Activated CD8-positive, alpha-beta memory T cell treated with anti-CD3 and anti-CD28 coated beads for 48 hours (primary cell): ENCODE data around the gene FKBP10.
"Not testable (repeated sequence)": the region's sequence is repeated elsewhere in the genome, so short reads cannot be mapped to it uniquely, and the experiment has no call there.

Experiments used
- DNase-seq, 3 experiments: peaks; one replicate each; pipeline ENCODE4 v3.0.0-alpha.2; 2020; ENCODE audit warnings: low read depth in 2 of 3, low spot score in 2 of 3

Gene FKBP10

DNA sequence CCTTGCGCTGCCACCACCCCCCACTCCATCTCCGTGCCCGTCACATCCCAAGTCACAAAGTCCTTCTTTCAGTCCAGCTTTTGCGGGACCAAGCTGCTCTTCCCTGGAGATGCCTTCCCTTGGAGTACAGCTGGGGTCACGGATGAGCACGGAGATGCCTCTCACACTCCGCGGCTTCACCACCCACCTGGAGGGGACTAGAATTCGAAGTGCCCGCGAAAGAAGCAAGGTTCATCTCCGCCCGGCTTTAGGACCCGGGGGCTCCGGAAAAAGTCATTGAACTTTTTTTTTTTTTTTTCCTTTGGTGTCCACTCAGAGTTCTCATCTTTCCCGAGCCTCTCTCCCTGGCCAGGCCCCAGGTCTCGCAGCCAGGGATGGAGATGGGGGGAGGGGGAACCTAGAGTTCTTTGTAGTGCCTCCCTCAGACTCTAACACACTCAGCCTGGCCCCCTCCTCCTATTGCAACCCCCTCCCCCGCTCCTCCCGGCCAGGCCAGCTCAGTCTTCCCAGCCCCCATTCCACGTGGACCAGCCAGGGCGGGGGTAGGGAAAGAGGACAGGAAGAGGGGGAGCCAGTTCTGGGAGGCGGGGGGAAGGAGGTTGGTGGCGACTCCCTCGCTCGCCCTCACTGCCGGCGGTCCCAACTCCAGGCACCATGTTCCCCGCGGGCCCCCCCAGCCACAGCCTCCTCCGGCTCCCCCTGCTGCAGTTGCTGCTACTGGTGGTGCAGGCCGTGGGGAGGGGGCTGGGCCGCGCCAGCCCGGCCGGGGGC is at the start of gene FKBP10:
Gene FKBP10, plus strand, starts transcription at position 624 of the 771 bp plus-strand sequence. Its CDS starts 31 bp downstream, at position 655.
- no peak for DNase-seq

GRCh38 chr17:41763327-41763726 is 49.5 kb upstream of the FKBP10 start:
- DNase-seq = no peak

DNA sequence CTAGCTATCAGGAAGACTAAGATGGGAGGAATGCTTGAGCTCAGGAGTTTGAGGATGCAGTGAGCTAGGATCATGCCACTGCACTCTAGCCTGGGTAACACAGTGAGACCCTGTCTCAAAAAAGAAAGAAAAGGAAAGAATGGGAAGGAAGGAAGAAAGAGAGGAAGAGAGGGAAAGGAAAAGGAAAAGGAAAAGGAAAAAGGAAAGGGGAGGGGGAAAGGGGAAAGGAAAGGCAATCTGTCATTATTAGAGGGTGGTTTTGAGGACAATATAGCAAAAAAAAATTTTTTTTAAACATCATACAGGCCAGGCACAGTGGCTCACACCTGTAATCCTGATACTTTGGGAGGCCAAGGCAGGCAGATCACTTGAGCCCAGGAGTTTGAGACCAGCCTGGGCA is 46.7 kb upstream of the FKBP10 start:
- no peak for DNase-seq

DNA sequence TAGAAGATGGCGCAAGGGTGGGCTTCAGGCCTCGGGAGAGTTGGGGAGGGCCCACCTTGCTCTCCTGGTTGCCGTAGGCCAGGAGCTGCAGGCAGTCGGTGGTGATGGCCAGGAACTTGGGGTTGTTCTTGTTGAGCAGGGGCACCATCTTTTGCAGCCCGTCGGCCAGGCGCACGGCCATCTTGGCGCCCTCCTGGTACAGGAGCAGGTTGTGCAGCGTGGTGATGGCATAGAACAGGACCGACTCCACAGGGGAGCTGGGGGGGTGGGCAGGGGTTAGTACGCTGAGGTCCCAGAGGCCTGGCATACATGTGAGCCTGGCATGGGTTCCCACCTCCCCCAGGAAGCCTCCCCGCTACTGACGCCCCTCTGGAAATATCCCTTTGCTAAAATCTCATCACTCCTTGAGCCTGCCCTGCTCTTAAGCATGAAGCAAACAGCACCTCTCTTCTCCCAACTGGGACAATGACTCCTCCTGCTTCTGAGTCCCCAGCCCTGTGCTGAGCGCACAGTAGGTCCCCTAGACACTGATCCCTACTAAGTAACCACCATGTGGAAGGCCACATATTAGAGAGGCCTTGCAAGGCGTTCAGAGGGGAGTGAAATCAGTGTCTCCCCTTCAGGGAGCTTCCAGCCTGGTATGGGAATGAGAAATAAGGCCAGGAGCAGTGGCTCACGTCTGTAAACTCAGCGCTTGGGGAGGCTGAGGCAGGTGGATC is 45.3 kb upstream of the FKBP10 start:
- no peak for DNase-seq

DNA sequence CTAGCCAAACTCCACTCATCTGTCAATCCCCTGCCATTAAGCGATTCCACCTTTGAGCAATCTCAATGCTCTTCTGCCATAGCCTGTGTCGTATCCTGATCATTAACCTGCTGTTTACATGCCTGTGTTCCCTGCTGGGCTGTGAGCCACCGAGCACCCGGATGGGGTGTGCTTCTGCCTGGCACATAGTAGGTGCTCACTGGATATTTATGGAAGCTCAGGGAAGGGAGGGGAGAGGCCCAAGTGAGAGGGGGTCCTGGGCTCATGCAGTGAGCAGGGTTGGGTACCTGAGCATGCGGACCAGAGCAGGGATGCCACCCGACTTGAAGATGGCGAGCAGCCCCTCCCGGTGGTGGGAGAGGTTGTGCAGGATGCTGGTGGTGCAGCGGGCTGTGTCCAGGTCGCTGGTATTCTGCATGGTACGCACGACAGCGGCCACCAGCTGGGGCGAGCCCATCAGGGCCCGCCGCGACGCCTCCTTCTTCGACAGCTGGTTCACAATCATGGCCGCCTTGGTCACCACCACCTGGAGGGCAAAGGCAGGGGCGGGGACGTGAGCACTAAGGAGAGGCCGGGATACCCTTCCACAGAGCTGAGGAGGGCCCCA is 44.0 kb upstream of the FKBP10 start:
- DNase-seq = no peak

DNA sequence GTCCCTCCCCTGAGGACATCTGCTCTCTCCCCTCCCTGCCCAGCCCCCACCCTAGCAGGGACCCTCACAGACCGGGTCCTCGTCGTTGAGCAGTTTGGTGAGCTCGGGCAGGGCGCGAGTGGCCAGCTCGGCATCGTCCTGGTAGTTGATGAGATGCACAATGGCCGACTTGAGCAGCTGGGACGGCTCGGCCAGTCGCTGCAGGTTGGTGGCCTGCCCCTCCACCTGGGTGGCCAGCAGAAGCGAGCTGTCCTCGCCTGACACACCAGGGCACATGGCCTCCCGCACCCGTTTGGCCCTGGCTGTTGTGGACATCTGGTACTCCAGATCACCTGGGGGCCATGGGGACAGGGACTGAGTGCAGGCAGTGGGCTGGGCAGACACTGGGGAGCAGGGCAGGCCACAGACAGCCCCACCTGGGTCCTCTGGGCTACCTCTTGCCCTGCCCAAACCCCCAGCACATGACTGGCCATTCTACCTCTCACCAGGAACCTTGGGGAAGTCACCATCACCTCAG is 43.4 kb upstream of the FKBP10 start:
- no peak for DNase-seq

DNA sequence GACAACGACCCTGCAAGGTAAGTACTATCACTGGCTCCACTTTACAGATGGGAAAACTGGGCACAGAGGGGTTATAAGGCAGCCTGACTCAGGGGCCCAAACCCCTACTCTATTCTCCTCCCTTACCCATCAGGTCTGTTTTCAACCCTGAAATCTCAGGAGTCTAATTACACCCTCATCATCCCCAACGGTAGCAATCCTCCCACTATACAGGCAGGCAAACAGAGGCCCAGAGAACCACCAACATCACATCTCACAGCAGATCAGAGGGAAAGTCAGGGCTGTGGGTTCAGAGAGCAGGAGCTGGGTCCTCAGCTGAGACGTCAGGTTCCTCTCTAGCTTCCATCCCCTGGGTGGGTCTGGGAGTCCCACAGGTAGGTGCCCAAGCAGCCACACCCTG is 42.8 kb upstream of the FKBP10 start:
- DNase-seq = no peak

- no peak for DNase-seq
Measured at GRCh38 chr17:41771389-41772206, 41.2 kb upstream of the FKBP10 start.

DNA sequence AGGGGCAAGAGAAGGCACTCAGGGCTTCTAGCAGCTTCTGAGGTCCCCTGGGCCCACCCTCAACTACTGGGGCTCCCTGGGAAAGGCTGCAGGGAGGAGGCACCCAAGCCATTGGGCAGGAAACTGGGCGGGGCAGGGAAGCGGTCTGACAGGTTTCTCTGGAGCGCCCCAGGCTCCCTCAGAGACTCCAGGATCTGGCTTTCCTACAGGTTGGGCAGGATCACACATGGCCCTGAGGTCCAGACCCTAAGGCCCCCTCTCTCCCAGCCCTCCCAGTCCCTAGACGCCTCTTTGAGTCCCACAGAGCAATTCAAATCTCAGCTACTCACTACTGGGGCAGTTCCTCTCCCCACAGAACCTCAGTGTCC is 40.6 kb upstream of the FKBP10 start:
- DNase-seq = no peak

GRCh38 chr17:41772586-41773189 is 40.1 kb upstream of the FKBP10 start:
- no peak for DNase-seq

DNA sequence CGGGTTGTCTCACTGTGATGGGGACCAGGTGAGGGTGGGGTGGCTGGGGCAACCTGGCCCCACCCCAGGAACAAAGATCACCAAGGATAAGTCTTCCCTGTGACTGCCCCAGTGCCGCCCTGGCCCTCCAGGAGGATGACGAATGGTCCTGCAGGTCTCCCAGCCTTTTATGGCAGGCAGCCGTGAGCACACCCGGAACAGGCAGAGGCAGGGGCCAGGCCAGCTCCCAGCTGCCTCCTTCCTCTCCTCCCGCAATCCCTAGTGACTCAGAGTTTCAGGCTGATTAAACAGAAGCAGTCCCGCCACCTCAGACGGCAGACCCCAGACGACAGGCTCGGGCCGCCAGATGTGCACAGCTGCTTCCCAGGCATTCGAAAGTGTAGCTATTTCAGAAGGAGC is 39.6 kb upstream of the FKBP10 start:
- no peak for DNase-seq

- no peak for DNase-seq
Measured at GRCh38 chr17:41773731-41774193, 39.0 kb upstream of the FKBP10 start.

GRCh38 chr17:41775394-41776226 is 37.2 kb upstream of the FKBP10 start:
- DNase-seq = no peak

DNA sequence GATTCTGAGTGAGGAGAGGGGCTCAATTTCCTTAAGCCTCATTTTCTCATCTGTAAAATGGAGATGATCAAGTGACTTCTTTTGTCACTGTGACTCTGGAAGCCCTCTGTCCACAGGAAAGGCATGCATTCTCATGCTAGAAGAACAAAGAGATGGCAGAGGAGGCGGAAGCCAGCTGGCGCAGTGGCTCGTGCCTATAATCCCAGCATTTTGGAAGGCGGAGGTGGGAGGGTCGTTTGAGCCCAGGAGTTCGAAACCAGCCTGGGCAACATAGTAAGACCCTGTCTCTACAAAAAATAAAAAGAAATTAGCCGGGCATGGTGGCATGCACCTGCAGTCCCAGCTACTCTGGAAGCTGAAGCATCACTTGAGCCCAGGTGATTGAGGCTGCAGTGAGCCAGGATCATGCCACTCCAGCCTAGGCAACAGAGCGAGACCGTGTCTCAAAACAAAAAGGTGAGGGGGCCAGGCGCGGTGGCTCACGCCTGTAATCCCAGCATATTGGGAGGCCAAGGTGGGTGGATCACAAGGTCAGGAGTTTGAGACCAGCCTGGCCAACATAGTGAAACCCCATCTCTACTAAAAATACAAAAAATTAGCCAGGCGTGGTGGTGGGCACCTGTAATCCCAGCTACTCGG is 36.4 kb upstream of the FKBP10 start:
- not testable (repeated sequence) for DNase-seq

DNA sequence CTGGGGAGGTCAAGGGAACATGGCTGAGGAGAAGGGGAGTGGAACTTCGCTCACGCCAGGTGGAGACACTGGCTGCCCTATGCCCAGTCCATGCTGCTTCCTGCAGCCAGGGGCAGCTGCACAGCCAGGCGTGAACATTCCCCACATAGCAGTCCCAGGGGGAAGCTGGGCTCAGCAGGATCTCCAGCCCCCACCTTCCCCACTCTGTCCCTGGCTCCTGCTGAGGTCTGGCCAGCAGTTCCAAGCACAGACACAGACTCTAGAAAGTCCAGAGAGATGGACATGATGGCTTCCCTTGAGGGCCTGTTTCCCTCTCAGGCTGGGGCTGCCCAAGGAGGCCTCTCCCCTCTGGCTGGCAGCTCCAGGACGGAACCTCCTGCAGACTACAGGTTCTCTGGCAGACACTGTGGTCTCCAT is 35.6 kb upstream of the FKBP10 start:
- no peak for DNase-seq

GRCh38 chr17:41777574-41778188 is 35.1 kb upstream of the FKBP10 start:
- no peak for DNase-seq

DNA sequence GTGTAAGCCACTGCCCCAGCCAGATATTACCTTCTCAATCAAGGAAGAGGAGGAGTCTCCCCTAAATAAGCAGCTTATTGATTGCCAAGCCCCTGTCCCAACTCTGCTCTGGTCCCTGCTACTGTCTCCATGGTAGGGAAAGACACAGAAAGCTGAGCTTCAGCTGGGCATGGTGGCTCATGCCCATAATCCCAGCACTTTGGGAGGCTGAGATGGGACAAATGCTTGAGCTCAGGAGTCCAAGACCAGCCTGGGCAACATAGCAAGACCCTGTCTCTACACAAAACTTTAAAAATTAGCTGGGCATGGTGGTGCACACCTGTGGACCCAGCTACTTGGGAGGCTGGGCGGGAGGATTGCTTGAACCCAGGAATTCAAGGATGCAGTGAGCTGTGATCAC is 32.9 kb upstream of the FKBP10 start:
- no peak for DNase-seq

GRCh38 chr17:41781404-41782110 is 31.2 kb upstream of the FKBP10 start:
- DNase-seq = no peak
